Left colon (tissue), 2 donors: ENCODE results near the gene NR6A1. TPM values are rescaled to one million over a fixed set of nuclear protein-coding genes. Genes with fewer than 3 reads are reported as not detected.
"Not testable (repeated sequence)": the region's sequence is repeated elsewhere in the genome, so short reads cannot be mapped to it uniquely, and the experiment has no call there.

Source experiments
- ATAC-seq: fragments of 200-7000 bp; cut with Tn5 transposase; one replicate; pipeline ENCODE4 v1.9.1; 2020; ENCODE audit warnings: mild to moderate bottlenecking, moderate library complexity
- DNase-seq, 2 donors: peaks; one replicate each; pipeline ENCODE4 v3.0.0-alpha.2; 2020
- intact Hi-C, 2 donors: fragments of 100-400 bp; cut with DNase I in 1 of 2; cut with micrococcal nuclease in 1 of 2; formaldehyde crosslinking; loops; one replicate each; pipeline versions ENCODE4 v1.11.2 to v1.14.0; 2022; cut with DNase I, micrococcal nuclease
- total RNA-seq, 2 donors: library from RNA; stranded (reverse); fragmentation: NEBNext Ultra II Directional; extraction: Animal tissue kit (Norgen Biotek cat#: 25700); gene quantifications; one replicate each; pipeline ENCODE4 v1.2.1, GENCODE V29; 2021
- donor health status: DM: no; HTN: no; CAD: no.
- donor health status: DM: yes; HTN: yes; CAD: no.

NR6A1 gene
- total RNA-seq, 2 donors from 2014 or later = 4.6 to 7.1 TPM

DNA sequence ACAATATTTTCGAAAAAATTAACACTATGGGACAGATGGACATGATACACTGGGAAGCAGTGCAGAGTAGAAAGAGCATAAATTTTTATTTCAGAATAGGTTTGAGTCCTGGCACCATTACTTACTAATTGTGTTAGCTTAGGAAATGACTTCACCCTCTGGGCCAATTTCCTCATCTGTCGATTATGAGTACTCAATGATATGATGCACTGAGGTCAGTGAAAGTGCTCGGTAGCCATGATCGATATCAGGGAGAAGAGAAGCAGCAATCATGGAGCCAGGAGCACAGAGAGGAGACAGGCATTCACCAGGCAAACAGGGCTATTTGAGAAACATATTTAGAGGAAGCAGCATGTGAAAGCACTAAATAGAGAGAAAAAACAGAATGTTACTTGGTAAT is 29.4 kb downstream of the NR6A1 start:
- intact Hi-C loops = no loop called here
- ATAC-seq = no peak
- no peak for DNase-seq

GRCh38 chr9:124741149-124741548 is 30.0 kb downstream of the NR6A1 start:
- ATAC-seq (no peak), DNase-seq (no peak)
- intact Hi-C loops = no loop called here

DNA sequence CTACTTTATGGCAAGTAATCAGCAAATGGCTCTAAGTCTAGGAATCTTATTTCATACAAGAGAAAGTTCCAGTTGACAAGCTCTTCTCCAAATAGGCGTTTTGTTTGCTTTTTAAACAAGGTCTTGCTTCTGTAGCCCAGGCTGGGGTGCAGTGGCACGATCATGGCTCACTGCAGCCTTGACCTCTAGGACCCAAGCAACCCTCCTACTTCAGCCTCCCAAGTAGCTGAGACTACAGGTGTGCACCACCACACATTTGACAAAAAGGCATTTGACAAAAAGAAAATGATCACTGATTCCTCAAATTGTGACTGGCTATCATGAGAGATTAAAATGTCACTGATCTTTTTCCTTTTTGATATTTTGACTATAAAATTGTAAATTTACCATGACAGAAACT is 31.8 kb downstream of the NR6A1 start:
- no peak for ATAC-seq
- intact Hi-C loops = no loop called here
- DNase-seq = no peak

DNA sequence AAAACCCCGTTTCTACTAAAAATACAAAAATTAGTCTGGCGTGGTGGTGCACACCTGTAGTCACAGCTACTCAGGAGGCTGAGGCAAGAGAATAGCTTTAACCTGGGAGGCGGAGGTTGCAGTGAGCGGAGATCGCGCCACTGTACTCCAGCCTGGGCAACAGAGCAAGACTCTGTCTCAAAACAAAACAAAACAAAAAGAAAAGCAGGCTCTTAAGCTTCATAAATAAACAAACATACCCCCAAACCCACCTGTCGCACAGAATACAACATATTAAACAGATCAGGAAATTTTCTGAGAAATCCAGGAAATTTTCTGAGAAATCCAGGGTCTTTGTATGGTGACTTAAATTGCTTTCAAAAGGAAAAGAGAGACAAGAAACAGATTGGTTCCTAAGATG is 33.0 kb downstream of the NR6A1 start:
- ATAC-seq, DNase-seq, intact Hi-C loops: not testable (repeated sequence)

DNA sequence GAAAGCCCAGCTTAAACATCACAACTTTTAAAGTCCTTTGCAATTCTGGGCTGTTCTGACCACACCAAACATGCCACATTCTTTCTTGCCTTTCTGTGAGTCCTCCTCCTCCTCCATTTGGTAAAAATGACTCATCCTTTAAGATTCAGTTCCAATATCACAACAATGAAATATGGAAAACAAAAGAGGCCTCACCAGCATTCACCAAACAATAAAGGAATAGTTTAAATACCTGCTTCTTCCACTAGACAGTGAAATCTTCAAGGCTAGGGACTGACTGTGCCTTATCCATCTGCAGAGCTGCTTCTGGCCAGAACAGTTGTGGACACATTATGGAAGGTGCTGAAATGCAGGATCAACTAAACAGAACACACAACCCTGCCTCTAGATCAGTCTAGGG is 36.0 kb downstream of the NR6A1 start:
- intact Hi-C loops = no loop called here
- DNase-seq (no peak), ATAC-seq (peak; percentile 17)

GRCh38 chr9:124734741-124735083 is 36.4 kb downstream of the NR6A1 start:
- ATAC-seq, intact Hi-C loops, DNase-seq: not testable (repeated sequence)

- intact Hi-C loops = no loop called here
- DNase-seq = peak; percentile 64 to 80
- ATAC-seq = peak; percentile 98
Observed at GRCh38 chr9:124733964-124734740, 37.0 kb downstream of the NR6A1 start.

DNA sequence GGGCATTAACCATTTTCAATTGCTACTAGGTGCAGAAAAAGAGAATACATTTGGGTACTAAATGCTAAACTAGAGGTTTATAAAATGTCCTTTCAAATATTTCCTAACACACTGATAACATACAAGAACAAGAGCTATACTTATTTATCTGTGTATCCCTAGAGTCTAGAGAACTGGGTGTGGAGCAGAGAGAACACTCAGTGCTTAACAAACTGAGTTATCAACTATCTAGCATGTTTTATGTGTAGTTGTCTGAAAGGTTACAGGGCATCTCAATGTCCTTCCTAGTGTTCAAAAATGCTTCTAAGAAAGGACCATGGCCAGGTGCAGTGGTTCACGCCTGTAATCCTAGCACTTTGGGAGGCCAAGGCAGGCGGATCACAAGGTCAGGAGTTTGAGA is 40.3 kb downstream of the NR6A1 start:
- ATAC-seq = no peak
- DNase-seq = no peak
- intact Hi-C loops = no loop called here

GRCh38 chr9:124726886-124727285 is 44.2 kb downstream of the NR6A1 start:
- intact Hi-C loops = no loop called here
- no peak for DNase-seq
- no peak for ATAC-seq

GRCh38 chr9:124725068-124725452 is 46.1 kb downstream of the NR6A1 start:
- ATAC-seq (peak; percentile 83), DNase-seq (peak in 1 of 2 donors; percentile 36)
- intact Hi-C loops = no loop called here

DNA sequence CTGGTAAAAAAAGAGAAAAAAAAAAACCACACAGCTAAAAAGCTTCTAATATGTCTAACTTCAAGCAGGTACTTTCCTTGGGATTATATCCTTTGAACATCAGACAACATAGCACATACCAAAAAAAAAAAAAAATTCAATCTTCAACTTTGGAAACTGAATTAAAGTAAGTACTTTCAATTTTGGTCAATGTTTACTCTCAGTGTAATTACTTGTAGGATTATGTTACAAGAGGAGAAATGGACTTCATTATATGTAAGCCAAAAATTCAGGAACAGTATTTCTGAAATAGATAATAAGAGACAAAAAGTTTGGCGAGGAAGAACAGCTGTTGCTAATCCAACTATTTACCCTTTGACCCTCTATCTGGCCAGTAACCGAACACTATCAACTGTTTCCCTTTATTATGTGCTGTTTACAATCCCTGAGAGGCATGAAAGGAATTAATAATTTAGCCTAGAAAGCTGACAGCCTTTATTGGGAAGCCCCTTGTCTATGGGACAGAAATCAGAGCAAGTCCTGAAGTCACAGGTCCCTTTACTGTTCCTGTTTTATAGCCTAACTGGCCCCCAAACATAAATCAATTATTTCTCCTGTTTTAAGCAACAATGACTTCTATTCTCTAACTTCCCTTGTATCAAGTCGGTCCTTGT is 46.6 kb downstream of the NR6A1 start:
- no peak for ATAC-seq
- intact Hi-C loops = no loop called here
- no peak for DNase-seq

DNA sequence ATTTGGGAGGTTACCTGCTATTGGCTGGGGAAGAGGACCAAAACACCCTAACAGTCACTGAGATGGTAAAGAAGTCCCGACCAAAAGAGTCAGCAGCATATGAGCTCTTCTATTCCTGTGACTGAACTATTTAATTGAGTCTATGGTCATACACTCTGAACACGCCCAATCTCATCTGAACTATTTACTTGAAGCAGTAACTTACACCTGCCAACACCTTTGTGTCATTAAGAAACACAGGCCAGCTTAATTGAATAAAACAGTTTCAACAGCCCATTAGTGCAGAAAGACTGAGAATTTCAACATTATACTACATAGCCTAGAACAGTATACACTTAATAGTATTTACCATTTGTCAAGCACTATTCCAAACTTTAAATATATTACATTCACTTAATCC is 47.8 kb downstream of the NR6A1 start:
- DNase-seq = no peak
- ATAC-seq = peak; percentile 79
- intact Hi-C loops = no loop called here

- intact Hi-C loops = no loop called here
- no peak for DNase-seq
- peak; percentile 8 for ATAC-seq
Observed at GRCh38 chr9:124721109-124721906, 49.8 kb downstream of the NR6A1 start.

- DNase-seq = no peak
- no peak for ATAC-seq
- intact Hi-C loops = no loop called here
Observed at GRCh38 chr9:124720429-124721108, 50.5 kb downstream of the NR6A1 start.

GRCh38 chr9:124718928-124719327 is 52.2 kb downstream of the NR6A1 start:
- intact Hi-C loops = loop anchor here in 1 of 2 donors (10.0 kb wide), 1 partner anchor 104 kb away; no protein-coding TSS in a partner anchor
- DNase-seq = no peak
- no peak for ATAC-seq

- DNase-seq (no peak), ATAC-seq (peak; percentile 80)
- intact Hi-C loops = loop anchor here in 1 of 2 donors (10.0 kb wide), 1 partner anchor 103 kb away; no protein-coding TSS in a partner anchor
Observed at GRCh38 chr9:124717597-124717996, 53.5 kb downstream of the NR6A1 start.

GRCh38 chr9:124716808-124717207 is 54.3 kb downstream of the NR6A1 start:
- DNase-seq = no peak
- intact Hi-C loops = loop anchor here in 1 of 2 donors (10.0 kb wide), 1 partner anchor 102 kb away; no protein-coding TSS in a partner anchor
- ATAC-seq = peak; percentile 7

DNA sequence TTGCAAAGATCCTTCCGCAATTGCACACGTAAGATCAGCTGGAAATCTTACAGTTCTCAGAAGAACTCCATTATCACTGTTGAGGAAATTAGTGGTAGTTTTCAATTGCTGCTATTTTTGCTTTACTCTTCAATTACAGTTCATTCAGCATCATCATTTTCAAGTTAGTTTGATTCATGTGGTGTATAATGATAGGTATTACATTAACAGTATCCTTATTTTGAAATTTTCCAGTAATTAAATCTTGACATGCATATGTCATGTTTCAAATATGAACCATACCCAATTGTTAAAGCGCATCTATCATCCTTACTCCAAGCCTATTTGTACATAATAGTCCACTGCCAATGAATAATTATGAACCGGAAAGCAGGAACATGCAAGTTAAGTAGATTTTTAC is 60.3 kb downstream of the NR6A1 start:
- no peak for DNase-seq
- no peak for ATAC-seq
- intact Hi-C loops = loop anchor here (2.0 to 10.0 kb wide), 3 partner anchors 94 to 158 kb away; no protein-coding TSS in a partner anchor

- DNase-seq (no peak), ATAC-seq (no peak)
- intact Hi-C loops = no loop called here
Observed at GRCh38 chr9:124709292-124709690, 61.8 kb downstream of the NR6A1 start.
